Measurements from ENCODE around the gene CALCOCO1. TPM values are rescaled to one million over a fixed set of nuclear protein-coding genes. Genes with fewer than 3 reads are reported as not detected.
"Not testable (repeated sequence)": the region's sequence is repeated elsewhere in the genome, so short reads cannot be mapped to it uniquely, and the experiment has no call there.

CALCOCO1 gene
- total RNA-seq, 1 donor from 2014 or later, result 70.5 TPM

DNA sequence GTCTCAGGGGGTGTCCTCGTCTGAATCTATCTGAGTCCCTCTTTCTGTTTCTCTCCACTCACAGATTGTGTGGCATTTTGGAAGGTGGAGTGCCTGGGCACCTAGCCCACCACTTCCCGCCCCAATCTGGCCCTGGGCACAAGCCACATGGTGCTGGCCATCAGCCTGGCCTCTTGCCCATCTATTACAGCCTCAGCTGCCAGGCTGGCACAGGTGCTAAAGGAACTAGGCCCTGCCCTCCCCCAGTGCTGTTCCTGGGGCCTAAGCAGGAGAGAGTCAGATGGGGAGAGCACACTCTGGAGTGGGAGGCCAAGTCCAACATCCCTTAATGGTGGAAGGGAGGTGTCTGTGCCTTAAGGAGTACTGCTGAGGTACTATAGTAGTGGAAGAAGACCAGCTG is 8.3 kb upstream of the CALCOCO1 start:
- no peak for DNase-seq (ENCODE audit: extremely low read depth, low read depth, low spot score)

GRCh38 chr12:53734425-53734824 is 7.2 kb upstream of the CALCOCO1 start:
- DNase-seq (ENCODE audit: extremely low read depth, low read depth, low spot score), result no peak

- no peak for DNase-seq (ENCODE audit: extremely low read depth, low read depth, low spot score)
Measured at GRCh38 chr12:53733807-53734200, 6.6 kb upstream of the CALCOCO1 start.

DNA sequence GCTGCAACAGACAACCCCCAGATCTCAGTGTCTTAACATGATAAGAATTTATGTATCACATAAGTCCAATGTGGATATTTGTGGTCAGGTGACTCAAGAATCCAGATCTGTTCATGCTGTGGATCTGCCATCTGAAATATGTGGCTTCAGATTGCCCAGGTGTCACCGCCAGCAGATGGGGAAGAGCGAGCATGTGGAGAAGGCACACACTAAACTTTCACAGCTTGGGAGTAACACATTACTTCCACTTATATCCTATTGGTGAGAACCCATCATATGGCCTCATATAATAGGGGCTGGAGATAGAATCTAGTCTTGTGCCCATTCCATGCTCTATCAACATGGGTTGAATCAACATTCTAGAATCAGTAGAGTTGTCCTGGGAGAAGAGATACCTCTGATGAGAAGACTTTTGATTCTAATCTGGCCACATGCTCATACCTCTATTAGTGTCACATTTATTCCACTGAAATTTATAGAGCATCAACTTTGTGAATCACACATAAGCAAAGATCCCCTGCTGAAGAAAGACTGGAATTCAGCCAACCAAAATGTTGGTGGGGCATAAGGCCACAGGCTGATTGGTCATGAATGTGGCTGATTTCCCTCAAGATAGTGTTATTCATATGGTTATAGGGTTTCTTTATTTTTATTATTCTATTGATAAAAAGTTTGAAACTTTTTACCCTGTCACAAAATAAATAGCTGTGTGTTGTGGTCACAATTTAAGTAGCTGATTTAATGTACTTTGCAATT is 6.0 kb upstream of the CALCOCO1 start:
- DNase-seq (ENCODE audit: extremely low read depth, low read depth, low spot score), result no peak

GRCh38 chr12:53729644-53730043 is 2.4 kb upstream of the CALCOCO1 start:
- DNase-seq (ENCODE audit: extremely low read depth, low read depth, low spot score), result no peak

DNA sequence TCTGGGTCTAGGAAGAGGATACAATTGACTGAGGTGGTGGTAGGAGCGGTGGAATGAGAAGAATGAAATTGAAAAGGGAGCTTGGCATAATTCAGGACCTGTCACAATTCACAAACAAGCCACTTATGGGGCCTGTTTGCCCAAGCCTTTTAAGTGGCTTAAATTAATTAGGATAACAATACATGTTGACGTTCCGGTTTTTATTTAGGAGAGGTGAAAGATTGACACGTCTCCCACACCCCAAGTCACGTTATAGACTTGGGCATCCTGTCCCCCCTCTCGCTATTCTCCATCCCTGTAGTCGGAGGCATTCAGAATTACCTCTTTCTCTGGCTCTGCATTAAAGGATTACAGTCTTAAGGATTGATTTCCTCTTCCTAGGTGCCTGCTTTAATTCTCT is 954 bp upstream of the CALCOCO1 start:
- DNase-seq (ENCODE audit: extremely low read depth, low read depth, low spot score), result no peak

GRCh38 chr12:53726946-53727309 is 324 bp downstream of the CALCOCO1 start:
- no peak for DNase-seq (ENCODE audit: extremely low read depth, low read depth, low spot score)

DNA sequence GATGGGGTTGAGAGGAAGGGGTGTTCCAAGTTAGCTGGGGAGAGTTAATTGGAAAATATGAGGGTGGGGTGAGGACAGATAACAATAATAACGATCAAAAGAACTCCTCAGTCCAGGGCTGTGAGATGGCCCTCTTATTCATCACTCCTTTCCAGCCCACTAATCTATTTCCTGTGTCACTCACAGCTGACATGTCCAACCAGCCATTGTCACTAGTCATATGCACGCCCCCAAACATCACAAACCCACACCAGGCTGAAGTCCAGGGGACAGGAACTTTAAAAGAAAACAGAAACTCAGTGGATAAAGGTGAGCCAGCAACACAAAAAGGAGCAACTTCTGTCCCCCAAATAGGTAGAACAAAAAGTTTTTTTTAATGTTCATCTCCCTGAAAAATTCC is 911 bp downstream of the CALCOCO1 start:
- DNase-seq (ENCODE audit: extremely low read depth, low read depth, low spot score), result no peak

- no peak for DNase-seq (ENCODE audit: extremely low read depth, low read depth, low spot score)
Measured at GRCh38 chr12:53725824-53726223, 1.4 kb downstream of the CALCOCO1 start.

GRCh38 chr12:53722450-53723041 is 4.7 kb downstream of the CALCOCO1 start:
- DNase-seq (ENCODE audit: extremely low read depth, low read depth, low spot score), result no peak

DNA sequence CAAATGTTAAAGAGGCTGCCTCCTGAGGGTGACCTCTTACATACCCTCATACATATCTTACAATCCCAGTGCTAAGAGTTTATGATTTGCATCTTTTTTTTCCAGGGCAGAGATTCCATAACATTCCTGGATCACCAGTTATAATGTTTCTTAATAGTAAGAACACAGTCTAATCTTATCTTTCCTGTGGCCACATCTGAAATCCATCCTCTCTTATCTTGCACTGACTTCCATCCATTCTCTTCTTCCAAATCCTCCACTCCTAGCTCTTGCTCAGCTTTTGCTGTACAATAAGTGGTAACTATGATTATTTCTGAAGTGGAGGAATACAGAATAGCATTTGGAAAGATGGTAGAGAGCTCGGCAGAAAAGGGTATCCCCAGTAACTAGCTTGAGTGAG is 6.3 kb downstream of the CALCOCO1 start:
- DNase-seq (ENCODE audit: extremely low read depth, low read depth, low spot score), result no peak

DNA sequence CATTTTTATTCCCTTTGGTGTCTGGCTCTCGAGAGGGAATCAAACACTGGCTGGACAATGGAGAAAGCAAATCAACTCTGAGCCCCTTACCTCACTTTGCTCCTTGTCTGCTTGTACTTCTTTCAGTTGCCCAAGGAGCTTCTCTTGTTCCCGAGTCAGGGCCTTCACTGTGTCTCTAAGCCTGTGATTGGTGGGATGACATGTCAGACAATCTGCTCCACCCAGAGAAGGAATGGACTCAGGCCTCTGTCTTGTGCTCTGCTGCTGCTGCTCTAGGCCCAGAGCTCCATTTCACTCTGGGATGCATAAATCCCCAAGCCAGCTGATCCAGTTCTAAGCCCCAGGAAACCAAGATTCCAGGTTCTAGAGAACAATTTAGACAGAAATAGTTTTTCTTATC is 7.6 kb downstream of the CALCOCO1 start:
- no peak for DNase-seq (ENCODE audit: extremely low read depth, low read depth, low spot score)

GRCh38 chr12:53718567-53718966 is 8.7 kb downstream of the CALCOCO1 start:
- DNase-seq (ENCODE audit: extremely low read depth, low read depth, low spot score), result not testable (repeated sequence)

DNA sequence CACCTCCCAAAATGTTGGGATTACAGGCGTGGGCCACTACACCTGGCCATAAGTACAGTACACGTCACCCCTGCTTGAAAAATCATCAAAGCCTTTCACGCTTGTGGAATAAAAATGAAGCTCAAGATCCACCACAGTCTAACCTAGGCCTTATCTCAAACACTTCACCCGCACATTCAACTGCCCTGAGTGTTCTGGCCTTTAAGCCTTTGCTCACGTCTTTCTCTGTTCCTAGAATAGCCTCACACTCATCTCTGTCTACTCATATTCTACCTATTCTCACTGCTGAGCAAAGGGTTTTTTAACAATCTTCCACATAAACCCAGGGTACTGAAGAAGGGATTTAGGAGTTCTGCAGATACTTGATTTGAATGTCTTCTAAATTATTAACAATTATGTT is 9.9 kb downstream of the CALCOCO1 start:
- no peak for DNase-seq (ENCODE audit: extremely low read depth, low read depth, low spot score)

- no peak for DNase-seq (ENCODE audit: extremely low read depth, low read depth, low spot score)
Measured at GRCh38 chr12:53714004-53714403, 13.2 kb downstream of the CALCOCO1 start.

GRCh38 chr12:53713516-53713915 is 13.7 kb downstream of the CALCOCO1 start:
- no peak for DNase-seq (ENCODE audit: extremely low read depth, low read depth, low spot score)

GRCh38 chr12:53712059-53712643 is 15.1 kb downstream of the CALCOCO1 start:
- DNase-seq (ENCODE audit: extremely low read depth, low read depth, low spot score), result no peak

GRCh38 chr12:53710091-53710490 is 17.2 kb downstream of the CALCOCO1 start:
- no peak for DNase-seq (ENCODE audit: extremely low read depth, low read depth, low spot score)

DNA sequence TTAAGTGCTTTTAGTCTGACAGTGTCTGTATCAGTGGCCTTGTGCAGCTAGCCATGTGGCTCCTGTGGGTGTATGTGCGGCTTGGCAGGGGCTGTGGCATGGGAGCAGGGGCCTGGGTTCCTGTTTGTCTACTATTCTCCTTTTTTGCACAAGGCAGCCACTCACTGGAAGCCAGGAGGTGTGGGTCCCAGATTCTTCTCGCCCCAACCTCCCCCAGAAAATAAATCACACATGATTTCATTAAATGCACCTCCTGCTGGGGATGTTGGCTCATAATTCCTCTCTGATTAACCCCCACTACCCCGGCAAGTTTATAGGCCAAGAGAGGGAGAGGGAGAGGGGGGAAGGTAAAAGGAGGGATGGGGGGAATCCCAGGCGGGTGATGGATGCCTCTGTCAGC is 17.6 kb downstream of the CALCOCO1 start:
- no peak for DNase-seq (ENCODE audit: extremely low read depth, low read depth, low spot score)

- no peak for DNase-seq (ENCODE audit: extremely low read depth, low read depth, low spot score)
Measured at GRCh38 chr12:53706080-53706479, 21.2 kb downstream of the CALCOCO1 start.

- no peak for DNase-seq (ENCODE audit: extremely low read depth, low read depth, low spot score)
Measured at GRCh38 chr12:53703756-53704155, 23.5 kb downstream of the CALCOCO1 start.

DNA sequence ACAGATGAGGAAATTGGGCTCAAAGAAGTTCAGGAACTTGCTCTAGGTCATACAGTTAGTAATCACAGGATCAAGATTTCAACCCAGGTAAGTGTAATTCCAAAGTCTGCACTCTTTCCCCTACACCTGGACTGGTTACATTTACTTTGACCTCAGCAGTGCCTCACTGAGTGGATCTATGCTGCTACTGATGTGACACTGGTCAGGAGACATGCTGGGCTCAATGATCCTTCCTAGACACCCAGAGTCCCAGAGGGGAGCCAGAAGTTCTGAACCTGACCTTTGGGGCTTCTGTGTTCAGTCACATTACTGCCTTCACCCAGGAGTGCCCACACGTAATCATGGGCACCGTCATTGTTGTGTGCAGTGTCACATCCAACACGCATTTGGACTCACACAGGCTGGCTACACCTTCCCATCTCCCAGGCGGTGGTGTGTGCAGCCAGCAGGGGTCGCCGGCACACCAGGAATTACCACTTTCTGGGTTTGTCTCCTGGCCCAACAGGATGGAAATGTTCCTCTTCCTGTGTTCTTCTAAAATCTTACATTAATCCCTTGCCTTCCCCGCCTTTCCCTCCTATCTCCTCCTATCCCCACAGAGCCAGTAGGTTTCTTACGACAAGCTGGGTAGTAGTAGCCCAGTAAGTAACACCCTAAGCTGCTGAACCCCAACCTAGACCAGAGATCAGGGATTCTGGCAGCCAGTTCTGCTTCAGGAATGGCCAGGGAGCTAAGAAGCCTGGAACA is 25.6 kb downstream of the CALCOCO1 start:
- no peak for DNase-seq (ENCODE audit: extremely low read depth, low read depth, low spot score)
